B cell (primary cell): Measurements from ENCODE around the gene GPR183.

ENCODE experiments used
- EZH2 ChIP-seq: IDR thresholded peaks from 2 replicates; pipeline ENCODE4 v1.6.1; 2012; ENCODE audit warnings: borderline replicate concordance, low read depth, mild to moderate bottlenecking, moderate library complexity, low read length; ENCODE audit not compliant: insufficient read depth, poor library complexity, severe bottlenecking
- TF ChIP-seq, protein P1 (sequence below): fragments of 200-600 bp; IDR thresholded peaks from one replicate; pipeline ENCODE4 v1.8.0; 2022; ENCODE audit warnings: antibody characterized with exemption, mild to moderate bottlenecking

GRCh38 chr13:99331881-99332293 is 24.7 kb upstream of the GPR183 start:
- TF ChIP-seq, protein P1, sequence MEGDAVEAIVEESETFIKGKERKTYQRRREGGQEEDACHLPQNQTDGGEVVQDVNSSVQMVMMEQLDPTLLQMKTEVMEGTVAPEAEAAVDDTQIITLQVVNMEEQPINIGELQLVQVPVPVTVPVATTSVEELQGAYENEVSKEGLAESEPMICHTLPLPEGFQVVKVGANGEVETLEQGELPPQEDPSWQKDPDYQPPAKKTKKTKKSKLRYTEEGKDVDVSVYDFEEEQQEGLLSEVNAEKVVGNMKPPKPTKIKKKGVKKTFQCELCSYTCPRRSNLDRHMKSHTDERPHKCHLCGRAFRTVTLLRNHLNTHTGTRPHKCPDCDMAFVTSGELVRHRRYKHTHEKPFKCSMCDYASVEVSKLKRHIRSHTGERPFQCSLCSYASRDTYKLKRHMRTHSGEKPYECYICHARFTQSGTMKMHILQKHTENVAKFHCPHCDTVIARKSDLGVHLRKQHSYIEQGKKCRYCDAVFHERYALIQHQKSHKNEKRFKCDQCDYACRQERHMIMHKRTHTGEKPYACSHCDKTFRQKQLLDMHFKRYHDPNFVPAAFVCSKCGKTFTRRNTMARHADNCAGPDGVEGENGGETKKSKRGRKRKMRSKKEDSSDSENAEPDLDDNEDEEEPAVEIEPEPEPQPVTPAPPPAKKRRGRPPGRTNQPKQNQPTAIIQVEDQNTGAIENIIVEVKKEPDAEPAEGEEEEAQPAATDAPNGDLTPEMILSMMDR = no peak
- no peak for TF ChIP-seq EZH2
